Medulla oblongata (tissue), 1 donor: Measurements from ENCODE around the gene SATB1.
"Not testable (repeated sequence)": the region's sequence is repeated elsewhere in the genome, so short reads cannot be mapped to it uniquely, and the experiment has no call there.

Experiments
- DNase-seq: peaks from one replicate; pipeline ENCODE4 v3.0.0-alpha.2; 2015; ENCODE audit errors: extremely low spot score

The SATB1 gene

GRCh38 chr3:18424729-18425640 is at the start of gene SATB1:
Gene SATB1 (minus strand): TSS chr3:18425339. CDS start chr3:18420967, 4,372 bp downstream.
- DNase-seq, result peak; percentile 66

GRCh38 chr3:18474202-18474601 is 49.1 kb upstream of the SATB1 start:
- DNase-seq, result no peak

DNA sequence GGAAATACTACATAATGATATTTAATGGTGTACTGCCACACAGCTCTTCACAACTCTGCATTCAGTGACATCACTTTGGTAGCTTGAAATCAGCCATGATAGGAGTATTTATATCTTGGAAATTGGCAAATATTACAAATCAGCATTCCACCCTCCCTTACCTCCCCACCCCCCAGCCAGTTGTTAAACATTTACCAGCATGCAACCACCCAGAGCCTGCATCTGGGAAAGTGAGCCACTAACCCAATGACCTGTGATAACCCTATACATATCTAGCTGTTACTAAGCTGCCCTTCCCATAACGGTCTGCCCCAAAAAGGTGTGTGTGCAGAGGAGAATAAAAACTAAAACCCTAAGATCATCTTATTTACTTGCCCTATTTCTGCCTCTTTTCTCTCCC is 44.6 kb upstream of the SATB1 start:
- no peak for DNase-seq

DNA sequence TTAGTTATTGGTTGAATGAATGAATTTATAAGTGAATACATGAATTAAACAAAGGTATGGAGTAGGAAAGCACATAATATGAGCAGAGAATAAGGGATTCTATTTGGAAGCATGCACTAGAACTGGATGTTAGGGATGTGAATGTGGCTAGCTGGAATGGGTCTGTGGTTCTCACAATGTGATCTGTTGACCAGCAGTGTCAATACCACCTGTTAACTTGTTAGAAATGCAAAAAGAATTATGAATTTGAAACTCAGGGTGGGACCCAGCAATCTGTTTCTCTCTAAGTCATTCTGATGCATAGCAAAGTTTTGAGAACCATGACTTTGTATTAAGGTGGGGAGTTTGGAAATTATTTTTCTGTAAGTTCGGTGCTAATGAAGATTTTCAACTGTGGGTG is 41.0 kb upstream of the SATB1 start:
- no peak for DNase-seq

DNA sequence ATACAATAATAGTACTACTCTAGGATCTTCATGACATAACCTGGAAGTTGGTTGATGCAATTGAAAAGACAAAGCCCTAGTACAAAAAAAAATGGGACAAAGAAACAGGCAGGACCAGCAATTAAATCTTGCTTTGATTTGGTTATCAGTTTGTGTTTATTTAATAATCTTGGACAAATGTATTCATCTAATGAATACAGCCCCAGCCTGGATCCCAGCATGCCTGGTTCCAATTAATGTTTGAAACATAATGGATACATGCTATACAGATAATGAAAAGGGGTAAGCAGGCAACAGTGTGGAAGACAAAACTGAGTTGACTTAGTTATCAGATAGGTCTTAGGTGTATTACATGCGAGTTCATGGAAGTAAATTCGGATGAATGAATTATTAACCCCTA is 29.6 kb upstream of the SATB1 start:
- DNase-seq, result no peak

- DNase-seq, result not testable (repeated sequence)
Measured at GRCh38 chr3:18449618-18450017, 24.5 kb upstream of the SATB1 start.

- no peak for DNase-seq
Measured at GRCh38 chr3:18447720-18448119, 22.6 kb upstream of the SATB1 start.

GRCh38 chr3:18446149-18446825 is 21.1 kb upstream of the SATB1 start:
- DNase-seq, result peak; percentile 29

- peak; percentile 26 for DNase-seq
Measured at GRCh38 chr3:18445401-18446148, 20.4 kb upstream of the SATB1 start.

DNA sequence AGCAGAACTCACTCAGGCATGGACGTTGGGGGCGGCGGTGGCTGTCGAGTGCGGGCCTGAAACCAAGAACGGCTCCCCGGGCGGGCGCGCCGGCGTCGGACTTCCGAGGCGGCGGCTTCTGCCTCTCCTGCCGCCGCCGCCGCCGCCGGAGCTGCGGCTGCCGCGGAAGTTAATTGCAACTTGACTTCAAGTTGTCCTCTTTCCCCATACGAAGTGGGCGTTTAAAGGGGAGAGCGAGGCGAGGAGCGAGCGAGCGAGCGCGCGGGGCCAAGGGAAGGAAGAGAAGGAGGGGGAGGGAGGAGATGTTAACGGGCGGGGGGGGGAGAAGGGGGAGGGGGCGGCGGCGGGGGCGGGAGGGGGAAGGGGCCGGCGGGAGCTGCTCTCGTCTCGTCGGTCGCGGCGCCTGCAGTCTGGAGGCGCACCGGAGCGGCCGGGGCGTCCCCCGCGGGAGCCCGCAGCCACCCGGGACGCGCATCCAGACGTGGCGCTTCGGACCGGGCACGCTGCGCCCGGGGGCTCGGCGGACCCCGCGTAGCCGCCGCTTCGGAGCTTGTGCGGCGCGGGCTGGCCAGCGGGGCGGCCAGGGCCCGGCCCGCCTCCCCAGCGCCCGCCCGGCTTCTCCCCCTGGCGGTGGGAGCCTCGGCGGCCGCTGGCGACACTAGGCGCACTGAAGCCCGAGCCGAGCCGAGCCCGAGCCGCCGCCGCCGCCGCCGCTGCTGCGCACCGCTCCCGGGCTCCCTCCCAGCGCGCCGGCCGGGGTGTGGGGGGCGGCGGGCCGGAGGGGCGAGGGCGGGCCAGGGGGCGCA is 19.7 kb upstream of the SATB1 start:
- DNase-seq, result peak; percentile 41

GRCh38 chr3:18443665-18444594 is 18.8 kb upstream of the SATB1 start:
- no peak for DNase-seq

DNA sequence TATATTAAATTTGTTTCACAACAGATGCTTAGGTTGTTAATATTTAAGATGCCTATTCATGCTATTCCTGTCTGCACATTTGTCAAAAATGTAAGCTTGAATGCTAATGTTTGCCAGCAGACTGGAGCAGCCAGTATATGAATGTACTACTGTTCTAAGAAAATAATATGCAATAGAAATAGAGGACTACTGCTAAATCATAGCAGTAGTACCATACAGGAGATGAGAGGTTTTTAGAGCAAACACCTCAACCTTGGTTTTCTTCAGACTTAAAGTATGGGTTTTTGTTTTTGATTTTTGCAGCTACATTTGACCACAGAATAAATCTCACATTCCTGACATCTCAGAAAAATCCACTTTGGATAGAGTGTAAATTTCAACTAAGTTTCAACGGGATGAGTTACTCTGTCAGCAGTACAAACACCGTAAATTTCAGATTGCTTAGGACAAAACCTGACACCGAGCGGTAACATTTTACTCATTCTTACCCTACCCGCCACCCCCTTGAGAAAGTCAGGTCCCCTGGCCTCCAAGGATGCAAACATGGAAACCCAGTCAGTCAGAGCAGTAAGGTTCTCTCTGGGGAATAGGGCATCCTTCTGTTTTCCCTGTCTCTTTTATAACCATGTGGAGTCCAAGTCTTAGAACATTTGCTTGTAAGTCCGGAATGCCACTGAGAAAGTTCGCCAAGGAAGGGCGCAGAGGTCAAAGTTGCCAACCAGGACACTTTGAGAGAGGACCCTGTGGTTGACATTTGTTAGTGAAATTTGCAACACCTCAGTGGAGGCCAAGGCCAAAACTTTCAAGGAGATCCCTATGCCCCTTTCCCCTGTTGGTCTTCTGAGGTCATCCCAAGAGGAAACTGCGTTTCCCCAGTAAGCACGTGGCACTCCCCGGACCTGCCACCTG is 17.9 kb upstream of the SATB1 start:
- no peak for DNase-seq

GRCh38 chr3:18441551-18441950 is 16.4 kb upstream of the SATB1 start:
- no peak for DNase-seq

- DNase-seq, result no peak
Measured at GRCh38 chr3:18440066-18440722, 15.1 kb upstream of the SATB1 start.

DNA sequence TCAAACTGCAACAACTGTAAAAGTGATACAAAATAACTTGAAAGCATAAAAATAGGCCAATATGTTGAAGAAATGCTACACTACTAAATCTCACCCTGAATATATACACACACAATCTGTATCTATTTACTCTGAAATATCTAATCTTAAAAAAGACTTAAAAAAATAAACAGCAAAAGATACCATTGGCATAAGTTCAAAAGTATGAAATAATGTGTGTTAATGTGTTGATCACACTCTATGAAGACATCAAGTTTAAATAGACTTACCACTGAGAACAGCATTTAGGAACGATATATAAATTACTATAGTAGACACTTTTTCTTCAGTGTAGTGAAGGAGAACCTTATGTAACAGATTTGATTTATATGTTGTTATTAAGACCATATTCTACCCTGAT is 14.1 kb upstream of the SATB1 start:
- no peak for DNase-seq

DNA sequence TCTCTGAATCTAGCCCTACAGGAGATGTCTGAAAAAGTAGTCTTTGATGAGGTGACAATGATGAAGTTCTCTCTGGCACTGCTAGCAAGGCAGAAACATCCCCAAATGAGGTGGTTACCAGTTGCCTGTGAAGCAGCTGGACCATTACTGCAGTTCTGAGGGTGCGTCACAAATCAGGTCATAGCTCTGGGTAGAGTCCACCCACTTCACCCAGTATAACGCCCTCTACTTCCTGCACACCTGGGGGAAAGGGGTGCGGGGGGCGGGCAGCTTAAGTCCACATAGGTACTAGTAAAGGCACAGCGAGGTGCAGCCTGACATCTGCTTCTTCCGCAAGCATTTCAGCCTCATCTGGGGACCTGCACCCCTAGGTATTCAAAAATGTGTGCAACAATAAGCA is 13.4 kb upstream of the SATB1 start:
- DNase-seq, result no peak

DNA sequence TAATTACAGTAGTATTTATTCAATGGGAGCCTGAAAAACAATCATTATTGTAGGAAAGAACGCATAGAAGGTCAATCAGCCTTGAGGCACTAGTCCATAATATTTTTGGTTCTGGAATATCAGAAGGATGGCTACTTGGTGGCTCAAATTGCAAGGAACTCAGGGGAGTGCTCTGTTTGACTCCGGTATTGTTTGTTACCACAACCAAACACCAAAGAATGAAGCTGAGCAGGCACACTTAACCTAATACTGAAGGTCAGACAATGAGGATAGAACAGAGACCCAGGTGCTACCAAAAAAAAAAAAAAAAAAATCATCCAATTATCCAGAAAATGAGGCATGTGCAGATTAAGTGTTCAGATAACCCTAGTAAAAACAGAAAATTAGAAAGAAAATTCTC is 11.1 kb upstream of the SATB1 start:
- no peak for DNase-seq

DNA sequence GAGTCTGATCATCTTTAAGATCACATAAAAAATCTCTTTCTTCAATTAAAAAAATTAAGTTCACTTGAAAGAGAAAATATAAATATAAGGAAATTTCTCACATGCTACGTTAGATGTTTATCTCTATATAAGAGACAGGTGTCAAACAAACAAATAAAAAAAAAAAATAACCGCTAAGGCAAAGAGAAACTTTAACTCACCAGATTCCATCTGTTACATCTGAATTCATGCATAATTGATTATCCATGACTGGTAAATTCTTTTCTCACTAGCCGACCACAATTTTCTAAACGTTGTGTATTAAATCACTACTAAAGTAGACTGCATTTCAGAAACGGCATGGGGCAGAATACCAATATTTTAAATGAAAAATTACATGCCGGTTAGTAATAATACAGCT is 9.6 kb upstream of the SATB1 start:
- DNase-seq, result no peak

DNA sequence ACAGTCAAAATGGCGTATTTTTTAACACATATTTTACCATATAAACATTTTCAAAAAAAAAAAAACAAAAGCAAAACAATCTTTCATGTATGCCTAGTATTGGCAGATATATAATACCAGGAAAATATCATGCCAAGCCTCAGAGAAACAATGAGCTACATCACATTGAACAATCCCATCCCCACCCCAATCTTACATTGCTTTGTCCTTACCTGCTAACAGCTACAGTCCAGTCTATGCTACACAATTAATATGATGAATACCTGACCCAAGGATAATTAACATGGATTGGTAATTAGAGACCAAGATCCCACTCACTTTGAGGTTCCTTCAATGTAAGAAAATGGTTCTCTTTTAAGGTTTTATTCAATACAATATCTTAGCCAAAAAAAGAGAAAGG is 7.6 kb upstream of the SATB1 start:
- DNase-seq, result no peak
